H1 (cell line): ENCODE measurements around the gene FOXD3. TPM values are rescaled to one million over a fixed set of nuclear protein-coding genes. Genes with fewer than 3 reads are reported as not detected.
A peak's percentile ranks its signal among the peaks of the same experiment; 100 is the strongest.

Source experiments
- CTCF ChIA-PET: fragments of 300-600 bp; sonication (Branson Sonifier 250); formaldehyde crosslinking; loops from one replicate; lab custom pipeline; 2021; ENCODE audit not compliant: partially characterized antibody; lab: Charles Lee
- POLR2A ChIA-PET: fragments of 300-600 bp; sonication (Branson Sonifier 250); formaldehyde crosslinking; loops from one replicate; lab custom pipeline; 2021; ENCODE audit warnings: inconsistent platforms; ENCODE audit not compliant: partially characterized antibody; lab: Charles Lee
- DNase-seq, 2 experiments: peaks; one replicate each; pipeline versions ENCODE4 v3.0.0 to v3.0.0-alpha.2; 2010 to 2022; ENCODE audit warnings: low spot score in 2 of 2, low read depth in 1 of 2, mixed read lengths in 1 of 2
- FAIRE-seq: peaks from 2 replicates; lab custom pipeline; 2011; peaks lifted over from hg19 to GRCh38; lab: Jason Lieb, UNC
- H2AFZ ChIP-seq: 2 replicates; pipeline ENCODE4 v1.8.1; 2012; ENCODE audit warnings: low read length, inconsistent platforms
- H2AK5ac ChIP-seq: 2 replicates; pipeline ENCODE4 v1.6.1; 2013; ENCODE audit warnings: low read depth, low read length
- H2BK120ac ChIP-seq: replicated peaks from 2 replicates; pipeline ENCODE3; 2013; ENCODE audit warnings: low read depth, low read length, inconsistent platforms
- H2BK12ac ChIP-seq: 2 replicates; pipeline ENCODE4 v1.6.1; 2013; ENCODE audit warnings: low read depth, low read length
- H2BK15ac ChIP-seq: 2 replicates; pipeline ENCODE4 v1.6.1; 2013; ENCODE audit warnings: low read length
- H2BK20ac ChIP-seq: 2 replicates; pipeline ENCODE4 v1.6.1; 2013; ENCODE audit warnings: low read length
- H2BK5ac ChIP-seq: 2 replicates; pipeline ENCODE4 v1.6.1; 2013; ENCODE audit warnings: low read depth, low read length
- H3K14ac ChIP-seq: 2 replicates; pipeline ENCODE4 v1.6.1; 2013; ENCODE audit warnings: inconsistent platforms; ENCODE audit not compliant: insufficient read length
- H3K18ac ChIP-seq: 2 replicates; pipeline ENCODE4 v1.6.1; 2013; ENCODE audit warnings: low read length; ENCODE audit errors: extremely low read depth
- H3K23ac ChIP-seq: 2 replicates; pipeline ENCODE4 v1.6.1; 2013; ENCODE audit warnings: inconsistent platforms; ENCODE audit not compliant: insufficient read length
- H3K23me2 ChIP-seq: 2 replicates; pipeline ENCODE4 v1.6.1; 2013; ENCODE audit warnings: low read depth, low read length
- H3K27ac ChIP-seq: 2 replicates; pipeline ENCODE4 v1.6.1; 2011; ENCODE audit warnings: low read depth, low read length, inconsistent platforms
- H3K27me3 ChIP-seq, 4 experiments: replicated peaks in 1 of 4; 1 replicate in 1 of 4; 2 replicates in 3 of 4; pipeline versions ENCODE4 v1.6.1 to v1.8.1; 2011 to 2013; ENCODE audit warnings: low read length in 3 of 4, mild to moderate bottlenecking in 3 of 4, inconsistent platforms in 2 of 4, mixed read lengths in 2 of 4, moderate library complexity in 1 of 4; ENCODE audit not compliant: control insufficient read depth in 3 of 4, insufficient read depth in 3 of 4; ENCODE audit errors: extremely low read depth in 1 of 4
- H3K36me3 ChIP-seq, 4 experiments: 2 replicates each; pipeline versions ENCODE4 v1.6.1 to v1.8.1; 2011 to 2013; ENCODE audit warnings: mild to moderate bottlenecking in 4 of 4, low read length in 3 of 4, moderate library complexity in 2 of 4, control low read depth in 1 of 4, inconsistent platforms in 1 of 4; ENCODE audit not compliant: insufficient read depth in 4 of 4, control insufficient read depth in 2 of 4
- H3K4ac ChIP-seq: replicated peaks from 2 replicates; pipeline ENCODE3; 2013; ENCODE audit warnings: low read length, low read depth, mixed read lengths, inconsistent platforms; ENCODE audit not compliant: insufficient read length
- H3K4me1 ChIP-seq, 4 experiments: replicated peaks in 1 of 4; 1 replicate in 1 of 4; 2 replicates in 3 of 4; pipeline versions ENCODE4 v1.6.1 to v1.8.1; 2011 to 2013; ENCODE audit warnings: low read length in 3 of 4, inconsistent platforms in 2 of 4, mixed read lengths in 1 of 4; ENCODE audit not compliant: insufficient read depth in 4 of 4, control insufficient read depth in 3 of 4
- H3K4me2 ChIP-seq, 2 experiments: 2 replicates each; pipeline versions ENCODE4 v1.6.1 to v1.8.1; 2011 to 2013; ENCODE audit warnings: low read depth in 2 of 2, low read length in 2 of 2, control low read depth in 1 of 2, inconsistent platforms in 1 of 2, mild to moderate bottlenecking in 1 of 2; ENCODE audit not compliant: insufficient read depth in 1 of 2
- H3K4me3 ChIP-seq, 4 experiments: fragments of 200-600, 300-600 bp in 1 of 4; sonication (generic), shearing (Covaris generic), sonication (Bioruptor Twin) in 1 of 4; 2 replicates each; pipeline versions ENCODE4 v1.5.1 to v1.8.1; 2011 to 2016; ENCODE audit warnings: low read length in 4 of 4, low read depth in 3 of 4, control low read depth in 2 of 4, inconsistent platforms in 2 of 4, mild to moderate bottlenecking in 2 of 4, mixed read lengths in 1 of 4, moderate library complexity in 1 of 4; ENCODE audit not compliant: insufficient read depth in 2 of 4; ENCODE audit errors: extremely low read depth in 1 of 4
- H3K56ac ChIP-seq: replicated peaks from 2 replicates; pipeline ENCODE3; 2013; ENCODE audit warnings: low read depth, mild to moderate bottlenecking, mixed read lengths, low read length, inconsistent platforms; ENCODE audit not compliant: insufficient read length
- H3K79me1 ChIP-seq: 2 replicates; pipeline ENCODE4 v1.6.1; 2013; ENCODE audit warnings: low read depth, low read length, control low read depth
- H3K79me2 ChIP-seq, 2 experiments: 2 replicates each; pipeline versions ENCODE4 v1.6.1 to v1.8.1; 2012 to 2013; ENCODE audit warnings: low read length in 2 of 2, mild to moderate bottlenecking in 2 of 2, inconsistent platforms in 1 of 2; ENCODE audit not compliant: insufficient read depth in 2 of 2, control insufficient read depth in 1 of 2
- H3K9ac ChIP-seq, 4 experiments: replicated peaks in 1 of 4; 1 replicate in 1 of 4; 2 replicates in 3 of 4; pipeline versions ENCODE4 v1.6.1 to v1.8.1; 2011 to 2013; ENCODE audit warnings: low read depth in 3 of 4, low read length in 3 of 4, control low read depth in 2 of 4, mild to moderate bottlenecking in 2 of 4, moderate library complexity in 2 of 4, inconsistent platforms in 1 of 4; ENCODE audit errors: extremely low read depth in 1 of 4
- H3K9me3 ChIP-seq, 2 experiments: 2 replicates each; pipeline versions ENCODE4 v1.6.1 to v1.8.1; 2012 to 2013; ENCODE audit warnings: mild to moderate bottlenecking in 2 of 2, moderate library complexity in 2 of 2, control low read depth in 1 of 2, inconsistent platforms in 1 of 2, low read depth in 1 of 2, low read length in 1 of 2, mixed read lengths in 1 of 2; ENCODE audit not compliant: insufficient read depth in 2 of 2
- H4K20me1 ChIP-seq, 2 experiments: replicated peaks in 1 of 2; 2 replicates each; pipeline versions ENCODE3 to v1.8.1; 2011 to 2013; ENCODE audit warnings: inconsistent platforms in 2 of 2, low read length in 2 of 2, mild to moderate bottlenecking in 1 of 2; ENCODE audit not compliant: insufficient read depth in 2 of 2, control insufficient read depth in 1 of 2
- H4K5ac ChIP-seq: 2 replicates; pipeline ENCODE4 v1.6.1; 2013; ENCODE audit warnings: low read length, low read depth, mixed read lengths, inconsistent platforms; ENCODE audit not compliant: insufficient read length
- H4K8ac ChIP-seq: 2 replicates; pipeline ENCODE4 v1.8.0; 2013; ENCODE audit warnings: mild to moderate bottlenecking, moderate library complexity, low read length, inconsistent platforms; ENCODE audit not compliant: insufficient read depth; ENCODE audit errors: extremely low read depth
- H4K91ac ChIP-seq: replicated peaks from 2 replicates; pipeline ENCODE3; 2013; ENCODE audit warnings: low read length, mixed read lengths, inconsistent platforms; ENCODE audit not compliant: insufficient read length
- CBX8 ChIP-seq: fragments of 300-800, 300-1000 bp; sonication (generic); IDR thresholded peaks from 2 replicates; pipeline ENCODE4 v1.7.1; 2016; ENCODE audit warnings: low read depth, low read length, borderline replicate concordance
- CHD2 ChIP-seq: IDR thresholded peaks from 2 replicates; pipeline ENCODE4 v1.6.1; 2012; ENCODE audit warnings: low read length, improper control_type of control experiment
- EGR1 ChIP-seq: IDR thresholded peaks from 2 replicates; pipeline ENCODE4 v1.6.1; 2011; ENCODE audit warnings: low read depth, low read length, borderline replicate concordance
- HDAC6 ChIP-seq: IDR thresholded peaks from one replicate; pipeline ENCODE4 v1.7.1; 2012; ENCODE audit warnings: low read depth, mild to moderate bottlenecking, inconsistent platforms, low read length, moderate library complexity
- KDM5A ChIP-seq: fragments of 200-600 bp; IDR thresholded peaks from 2 replicates; pipeline ENCODE4 v1.7.1; 2012; ENCODE audit warnings: mild to moderate bottlenecking, low read length, inconsistent platforms, mixed read lengths
- MAFK ChIP-seq: IDR thresholded peaks from 2 replicates; pipeline ENCODE4 v1.6.1; 2012; ENCODE audit warnings: low read depth, mild to moderate bottlenecking, improper control_type of control experiment, low read length
- TEAD4 ChIP-seq: IDR thresholded peaks from 2 replicates; pipeline ENCODE4 v1.6.1; 2012; ENCODE audit warnings: low read depth, low read length, inconsistent platforms, mixed read lengths
- YY1 ChIP-seq: IDR thresholded peaks from 2 replicates; pipeline ENCODE4 v1.6.1; 2011; ENCODE audit warnings: low read depth, mild to moderate bottlenecking, low read length
- WGBS, 2 experiments: shearing (Covaris generic) in 1 of 2; methylation state at CpG; one replicate each; pipeline versions ENCODE4 v1.1.6 to v1.1.7; 2013 to 2015; ENCODE audit warnings: low lambda C conversion rate in 2 of 2, mixed read lengths in 2 of 2, inconsistent platforms in 1 of 2, low coverage in 1 of 2, missing lambda C conversion rate in 1 of 2; ENCODE audit not compliant: insufficient replicate concordance in 2 of 2, insufficient coverage in 1 of 2, insufficient read length in 1 of 2; ENCODE audit errors: extremely low coverage in 1 of 2, missing lambda C conversion rate in 1 of 2; 5-methylcytosine and 5-hydroxymethylcytosine counted together
- polyA plus RNA-seq, 7 experiments: library from polyadenylated mRNA; depleted of rRNA in 3 of 7; stranded (reverse) in 5 of 7; unstranded in 2 of 7; fragments of >200 nt in 5 of 7; fragments of 200-250 nt in 2 of 7; gene quantifications; 1 replicate in 5 of 7; 2 replicates in 1 of 7; 4 replicates in 1 of 7; pipeline versions ENCODE4 v1.2.1 to v1.2.3, GENCODE V29; 2011 to 2013; ENCODE audit warnings: missing spikeins in 2 of 7, mixed read lengths in 2 of 7
- total RNA-seq: library from RNA; stranded (reverse); fragmentation: NEBNext Ultra II Directional; extraction: Animal tissue kit (Norgen Biotek cat#: 25700); gene quantifications from 2 replicates; pipeline ENCODE4 v1.2.1, GENCODE V29; 2021
- TF ChIP-seq, protein P1 (sequence below): IDR thresholded peaks from 2 replicates; pipeline ENCODE4 v1.6.1; 2012; ENCODE audit warnings: inconsistent platforms
- TF ChIP-seq, protein P2 (sequence below): IDR thresholded peaks from 2 replicates; pipeline ENCODE4 v1.6.1; 2012; ENCODE audit warnings: inconsistent platforms

The FOXD3 gene
- total and polyA plus RNA-seq, 2 of the 8 experiments (the other 6 are each of a cell fraction or from before 2014, with no cell fraction given), result 8.7 to 33.7 TPM

DNA sequence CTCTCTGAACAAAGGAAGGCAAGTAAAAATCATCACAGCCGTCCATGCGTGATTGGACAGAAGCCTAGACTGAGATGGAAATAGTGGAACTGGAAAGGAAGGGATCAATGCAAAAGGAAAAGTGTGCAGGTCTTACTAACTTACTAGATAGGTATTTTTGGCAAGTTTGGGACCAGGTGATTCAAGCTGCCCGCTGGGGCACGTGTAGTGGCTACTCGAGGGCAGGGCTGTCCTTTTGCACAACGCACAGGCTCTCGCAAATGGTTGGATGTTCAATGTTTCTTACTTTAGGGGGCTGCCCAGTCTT, 44.5 kb downstream of the FOXD3 start:
- H2BK120ac ChIP-seq, result peak overlapping the region; percentile 23
- H2AFZ ChIP-seq, result peak overlapping the region; percentile 79; the same call in 1 of the 2 replicates
- H2BK20ac ChIP-seq, result peak overlapping the region; percentile 4; the same call in 1 of the 2 replicates
- peaks cover 4% of the 10 kb centered on the region; the same call in 1 of the 2 replicates for H3K23me2 ChIP-seq
- DNase-seq, result no peak
- peak overlapping the region in 1 of 4 experiments; percentile 36; a peak in 2 of 8 replicates for H3K4me3 ChIP-seq
- peak overlapping the region; percentile 73; the same call in 1 of the 2 replicates for H2BK5ac ChIP-seq
- no peak overlapping the region for H3K27ac ChIP-seq
- no peak overlapping the region for H3K14ac ChIP-seq
- H4K91ac ChIP-seq, result peak overlapping the region; percentile 1
- H3K9ac ChIP-seq, result peak overlapping the region in 2 of 4 experiments; percentile 11 to 23; a peak in 2 of 7 replicates
- H3K79me1 ChIP-seq, result no peaks in the 10 kb centered on the region
- peaks cover 0 to 5% (median 4%) of the 10 kb centered on the region in 4 experiments; a peak in 6 of 7 replicates for H3K4me1 ChIP-seq
- no peak overlapping the region for H3K23ac ChIP-seq
- WGBS, 2 experiments, result 69% methylated on average over 7 of the region's 7 CpGs; no CpG with 5 or more reads in 1 of the 2 experiments
- H3K4me2 ChIP-seq, result peak overlapping the region; percentile 44 to 94; a peak in 3 of 4 replicates
- H3K9me3 ChIP-seq, result no peaks in the 10 kb centered on the region
- H3K36me3 ChIP-seq, result peaks cover 0 to 6% (median 0%) of the 10 kb centered on the region in 4 experiments; a peak in 3 of 8 replicates
- peak overlapping the region; percentile 65; the same call in 1 of the 2 replicates for H2BK12ac ChIP-seq
- POLR2A ChIA-PET, result interaction anchor here (1.6 kb wide), 1 partner anchor 37 kb away, joined by 4 read pairs; no protein-coding TSS in a partner anchor
- H3K27me3 ChIP-seq, result peaks cover 0 to 4% (median 0%) of the 10 kb centered on the region in 4 experiments; a peak in 1 of 7 replicates
- no peak overlapping the region for H3K4ac ChIP-seq
- TF ChIP-seq CBX8, result no peak
- TF ChIP-seq, protein P1, sequence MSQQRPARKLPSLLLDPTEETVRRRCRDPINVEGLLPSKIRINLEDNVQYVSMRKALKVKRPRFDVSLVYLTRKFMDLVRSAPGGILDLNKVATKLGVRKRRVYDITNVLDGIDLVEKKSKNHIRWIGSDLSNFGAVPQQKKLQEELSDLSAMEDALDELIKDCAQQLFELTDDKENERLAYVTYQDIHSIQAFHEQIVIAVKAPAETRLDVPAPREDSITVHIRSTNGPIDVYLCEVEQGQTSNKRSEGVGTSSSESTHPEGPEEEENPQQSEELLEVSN, result peak; percentile 94
- TF ChIP-seq KDM5A, result no peak
- no peak for TF ChIP-seq HDAC6
- no peak for TF ChIP-seq YY1
- TF ChIP-seq, protein P2, sequence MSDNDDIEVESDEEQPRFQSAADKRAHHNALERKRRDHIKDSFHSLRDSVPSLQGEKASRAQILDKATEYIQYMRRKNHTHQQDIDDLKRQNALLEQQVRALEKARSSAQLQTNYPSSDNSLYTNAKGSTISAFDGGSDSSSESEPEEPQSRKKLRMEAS, result peak; percentile 91
- TF ChIP-seq CHD2, result no peak
- TF ChIP-seq TEAD4, result no peak
- no peak for TF ChIP-seq EGR1
- TF ChIP-seq MAFK, result no peak
- no peaks in the 10 kb centered on the region for H4K20me1 ChIP-seq
- peak overlapping the region; percentile 82; the same call in 1 of the 2 replicates for H4K8ac ChIP-seq
- CTCF ChIA-PET, result interaction anchor here (1.0 kb wide), 1 partner anchor 24 kb away, joined by 4 read pairs; no protein-coding TSS in a partner anchor
- FAIRE-seq, result no peak
- peak overlapping the region; percentile 75; the same call in 1 of the 2 replicates for H3K18ac ChIP-seq
- H3K56ac ChIP-seq, result no peak overlapping the region
- no peak overlapping the region for H2AK5ac ChIP-seq
- H2BK15ac ChIP-seq, result peak overlapping the region; percentile 88
- H3K79me2 ChIP-seq, result no peaks in the 10 kb centered on the region
- peak overlapping the region; percentile 40 for H4K5ac ChIP-seq
